K562 (cell line): ENCODE measurements around the gene CFAP20. TPM values are rescaled to one million over a fixed set of nuclear protein-coding genes. Genes with fewer than 3 reads are reported as not detected.

ENCODE experiments used
- ATAC-seq: fragments of 200-7000 bp; cut with Tn5 transposase; 3 replicates; pipeline ENCODE4 v1.9.1; 2020; ENCODE audit warnings: moderate library complexity
- BruUV-seq: library from RNA; stranded (reverse); fragments of 400-500 nt; replicated peaks from 2 replicates; lab custom pipeline; 2021; lab: Mats Ljungman, UMichigan
- CTCF ChIA-PET: fragments of 300-600 bp; formaldehyde crosslinking; extraction: SDS; loops from one replicate; lab custom pipeline; 2021; ENCODE audit warnings: low intra/inter-chr PET ratio; lab: Yijun Ruan, JAX
- POLR2A ChIA-PET: fragments of 300-600, 350-650 bp; sonication (Branson Sonifier 250); formaldehyde crosslinking; extraction: SDS; loops from one replicate; lab custom pipeline; 2021; ENCODE audit warnings: antibody characterized with exemption, inconsistent platforms; lab: Yijun Ruan, JAX
- DNase-seq, 4 experiments: peaks; one replicate each; pipeline versions ENCODE4 v3.0.0 to v3.0.0-alpha.2; 2011 to 2018; ENCODE audit warnings: low spot score in 3 of 4, mixed read lengths in 3 of 4; ENCODE audit errors: extremely low read depth in 1 of 4
- FAIRE-seq: peaks from 2 replicates; lab custom pipeline; 2011; peaks lifted over from hg19 to GRCh38; lab: Jason Lieb, UNC
- H2AFZ ChIP-seq: 2 replicates; pipeline ENCODE4 v1.6.0; 2011; ENCODE audit warnings: low read depth, low read length, control low read depth, inconsistent platforms
- H3K27ac ChIP-seq: fragments of 200-600 bp; 3 replicates; pipeline ENCODE4 v1.8.0; 2011; ENCODE audit warnings: low read depth, mild to moderate bottlenecking, control low read depth, inconsistent platforms, low read length, moderate library complexity, mixed read lengths; ENCODE audit errors: extremely low read depth
- H3K27me3 ChIP-seq, 2 experiments: fragments of 300-600 bp in 1 of 2; 2 replicates in 1 of 2; 3 replicates in 1 of 2; pipeline versions ENCODE4 v1.6.0 to v1.8.0; 2011; ENCODE audit warnings: inconsistent platforms in 2 of 2, low read length in 2 of 2, mild to moderate bottlenecking in 1 of 2, mixed read lengths in 1 of 2, moderate library complexity in 1 of 2; ENCODE audit not compliant: control insufficient read depth in 2 of 2, insufficient read depth in 2 of 2
- H3K36me3 ChIP-seq: fragments of 300-600 bp; 3 replicates; pipeline ENCODE4 v1.8.0; 2011; ENCODE audit warnings: mild to moderate bottlenecking, low read length, inconsistent platforms; ENCODE audit not compliant: control insufficient read depth, insufficient read depth
- H3K4me1 ChIP-seq, 2 experiments: fragments of 200-600 bp in 1 of 2; replicated peaks in 1 of 2; 2 replicates in 1 of 2; 3 replicates in 1 of 2; pipeline versions ENCODE4 v1.5.1 to v1.8.0; 2011; ENCODE audit warnings: inconsistent platforms in 2 of 2, low read length in 2 of 2, mild to moderate bottlenecking in 1 of 2, mixed read lengths in 1 of 2, moderate library complexity in 1 of 2; ENCODE audit not compliant: control insufficient read depth in 2 of 2, insufficient read depth in 2 of 2
- H3K4me2 ChIP-seq: 2 replicates; pipeline ENCODE4 v1.6.1; 2011; ENCODE audit warnings: low read length, control low read depth, inconsistent platforms, mixed read lengths; ENCODE audit not compliant: insufficient read depth
- H3K4me3 ChIP-seq: fragments of 200-600 bp; sonication (generic), shearing (Covaris generic); 2 replicates; pipeline ENCODE4 v1.5.1; 2016; ENCODE audit warnings: control low read depth, inconsistent platforms
- H3K79me2 ChIP-seq: fragments of 200-600 bp; 3 replicates; pipeline ENCODE4 v1.8.0; 2011; ENCODE audit warnings: low read length, inconsistent platforms; ENCODE audit not compliant: control insufficient read depth, insufficient read depth
- H3K9ac ChIP-seq, 2 experiments: 2 replicates each; pipeline versions ENCODE4 v1.6.0 to v1.6.1; 2011; ENCODE audit warnings: low read depth in 2 of 2, low read length in 2 of 2, control low read depth in 1 of 2, inconsistent platforms in 1 of 2, mild to moderate bottlenecking in 1 of 2, mixed read lengths in 1 of 2; ENCODE audit not compliant: insufficient read depth in 1 of 2
- H3K9me1 ChIP-seq: one replicate; pipeline ENCODE4 v1.6.0; 2011; ENCODE audit warnings: inconsistent platforms, mild to moderate bottlenecking, low read length, moderate library complexity; ENCODE audit not compliant: control insufficient read depth, insufficient read depth
- H3K9me3 ChIP-seq: replicated peaks from 2 replicates; pipeline ENCODE4 v1.5.1; 2011; ENCODE audit warnings: low read depth, low read length, inconsistent platforms; ENCODE audit not compliant: control insufficient read depth, insufficient read depth
- H4K20me1 ChIP-seq: replicated peaks from 2 replicates; pipeline ENCODE4 v1.6.1; 2011; ENCODE audit warnings: low read length, inconsistent platforms, mixed read lengths; ENCODE audit not compliant: control insufficient read depth, insufficient read depth
- CEBPZ ChIP-seq: fragments of 150-350 bp; IDR thresholded peaks from 2 replicates; pipeline ENCODE4 v1.6.1; 2014; ENCODE audit warnings: low read depth, mild to moderate bottlenecking, low read length, borderline replicate concordance
- HDAC2 ChIP-seq: fragments of 450-650 bp; IDR thresholded peaks from 2 replicates; pipeline ENCODE4 v1.6.1; 2016; ENCODE audit warnings: mild to moderate bottlenecking
- IFI16 ChIP-seq: fragments of 250-450 bp; sonication (Bioruptor Pico); IDR thresholded peaks from 2 replicates; pipeline ENCODE4 v2.1.2; 2022; ENCODE audit warnings: mild to moderate bottlenecking, inconsistent platforms
- PPARD ChIP-seq: fragments of 250-450 bp; sonication (Bioruptor Pico); IDR thresholded peaks from 2 replicates; pipeline ENCODE4 v1.8.0; 2022; ENCODE audit warnings: inconsistent platforms, mild to moderate bottlenecking, moderate library complexity
- XRCC4 ChIP-seq: IDR thresholded peaks from one replicate; pipeline ENCODE4 v1.6.1; 2011; ENCODE audit not compliant: insufficient read depth, insufficient read length; ENCODE audit errors: extremely low read depth
- ZNF146 ChIP-seq: IDR thresholded peaks from one replicate; pipeline ENCODE4 v1.6.1; 2018; ENCODE audit warnings: missing compliant biosample characterization; ENCODE audit not compliant: unreplicated experiment
- ZNF57 ChIP-seq: fragments of 450-650 bp; formaldehyde crosslinking; IDR thresholded peaks from 2 replicates; pipeline ENCODE4 v1.4.0; 2020; ENCODE audit warnings: mild to moderate bottlenecking, moderate library complexity
- WGBS: fragments of 100-300 bp; shearing (Covaris generic); methylation state at CpG from one replicate; pipeline ENCODE4 v1.1.6; 2016; ENCODE audit warnings: low coverage, mixed read lengths; ENCODE audit not compliant: insufficient coverage; ENCODE audit errors: missing lambda C conversion rate; 5-methylcytosine and 5-hydroxymethylcytosine counted together
- in situ Hi-C: fragments of 300-500 bp; cut with MboI; formaldehyde crosslinking; loops from 4 replicates; pipeline ENCODE4 v1.15.0; 2018; ENCODE audit warnings: inconsistent platforms, mixed read lengths
- intact Hi-C: fragments of 100-400 bp; cut with micrococcal nuclease; formaldehyde crosslinking; loops from 2 replicates; pipeline ENCODE4 v1.14.2; 2022
- polyA plus RNA-seq, 8 experiments: library from polyadenylated mRNA; depleted of rRNA in 4 of 8; stranded (reverse) in 5 of 8; unstranded in 3 of 8; fragments of >200 nt; fragmentation: Nextera tagmentation in 2 of 8; fragmentation: Illumina TruSeq in 1 of 8; extraction: Ambion mirVana in 2 of 8; extraction: Trizol in 1 of 8; gene quantifications; 2 replicates each; pipeline versions ENCODE4 v1.2.1 to v1.2.3, GENCODE V29; 2011 to 2014; ENCODE audit warnings: inconsistent platforms in 1 of 8, missing spikeins in 1 of 8
- total RNA-seq, 7 experiments: library from RNA; depleted of rRNA in 6 of 7; stranded (reverse); fragments of >200 nt in 6 of 7; fragmentation: Illumina TruSeq in 2 of 7; extraction: Trizol in 2 of 7; gene quantifications; 2 replicates each; pipeline versions ENCODE4 v1.2.1 to v1.2.3, GENCODE V29; 2011 to 2021; ENCODE audit warnings: low replicate concordance in 1 of 7

Gene CFAP20
- total and polyA plus RNA-seq, 9 of the 15 experiments (the other 6 are each of a cell fraction or from before 2014, with no cell fraction given), result 20.5 to 90.5 (median 75.3) TPM

GRCh38 chr16:58170223-58170622, 41.0 kb upstream of the CFAP20 start:
- FAIRE-seq (no peak), DNase-seq (no peak), ATAC-seq (no peak)
- H3K9ac ChIP-seq, result no peak overlapping the region
- H3K27me3 ChIP-seq, result no peaks in the 10 kb centered on the region
- in situ Hi-C loops (no loop called here), intact Hi-C loops (no loop called here)
- BruUV-seq, result no TSS peak
- no peaks in the 10 kb centered on the region for H3K9me3 ChIP-seq
- no peak overlapping the region for H3K4me2 ChIP-seq
- H2AFZ ChIP-seq, result no peak overlapping the region
- CTCF ChIA-PET, result no interaction called here
- H3K9me1 ChIP-seq, result no peaks in the 10 kb centered on the region
- POLR2A ChIA-PET, result interaction anchor here (0.6 kb wide), 1 partner anchor 67 kb away, joined by 3 read pairs; no protein-coding TSS in a partner anchor
- H3K27ac ChIP-seq, result no peak overlapping the region
- H3K79me2 ChIP-seq, result no peaks in the 10 kb centered on the region
- 0 out of 2 replicates have a peak, but pooled peaks cover 3% of the 10 kb centered on the region for H4K20me1 ChIP-seq
- TF ChIP-seq IFI16, result no peak
- TF ChIP-seq HDAC2, result no peak
- TF ChIP-seq ZNF146 (CRISPR knock-in tag), result peak; percentile 60
- no peak for TF ChIP-seq CEBPZ
- TF ChIP-seq PPARD (CRISPR knock-in tag), result no peak
- no peak for TF ChIP-seq ZNF57 (CRISPR knock-in tag)
- no peak for TF ChIP-seq XRCC4
- 97% methylated on average over 2 of the region's 2 CpGs for WGBS
- H3K36me3 ChIP-seq, result peaks cover 89% of the 10 kb centered on the region
- H3K4me1 ChIP-seq, result no peaks in the 10 kb centered on the region
- H3K4me3 ChIP-seq, result no peak overlapping the region
